ENCODE results near the gene OR5B12. TPM values are rescaled to one million over a fixed set of nuclear protein-coding genes. Genes with fewer than 3 reads are reported as not detected.

OR5B12 gene
- polyA plus RNA-seq, 1 donor, result not detected

Other genes with a start within 250 kb of the OR5B12 start
- gene OR1S2, start 238.1 kb downstream of the OR5B12 start, polyA plus RNA-seq (ENCODE audit: insufficient read length), result not detected
- not detected for gene OR1S1, start 229.5 kb downstream of the OR5B12 start, polyA plus RNA-seq (ENCODE audit: insufficient read length)
- gene OR10Q1, start 213.3 kb downstream of the OR5B12 start, polyA plus RNA-seq (ENCODE audit: insufficient read length), result not detected
- not detected for gene OR10W1, start 174.0 kb downstream of the OR5B12 start, polyA plus RNA-seq (ENCODE audit: insufficient read length)
- gene OR5B17, start 83.2 kb downstream of the OR5B12 start, polyA plus RNA-seq (ENCODE audit: insufficient read length), result not detected
- not detected for gene OR5B3, start 35.4 kb downstream of the OR5B12 start, polyA plus RNA-seq (ENCODE audit: insufficient read length)
- not detected for gene OR5B2, start 14.1 kb downstream of the OR5B12 start, polyA plus RNA-seq (ENCODE audit: insufficient read length)
- not detected for gene OR5B21, start 65.9 kb upstream of the OR5B12 start, polyA plus RNA-seq (ENCODE audit: insufficient read length)
- 5.0 TPM for gene LPXN, start 133.6 kb upstream of the OR5B12 start, polyA plus RNA-seq (ENCODE audit: insufficient read length)
- gene ZFP91, start 136.8 kb upstream of the OR5B12 start, polyA plus RNA-seq (ENCODE audit: insufficient read length), result 37.7 TPM
- 0.61 TPM for gene CNTF, start 180.4 kb upstream of the OR5B12 start, polyA plus RNA-seq (ENCODE audit: insufficient read length)